Retinal pigment epithelial cell (primary cell): ENCODE measurements around the gene SMG5.

Experiments
- DNase-seq: peaks from one replicate; pipeline ENCODE4 v3.0.0-alpha.2; 2010; ENCODE audit warnings: low read depth
- H3K4me3 ChIP-seq: 2 replicates; pipeline ENCODE4 v1.5.1; 2011; ENCODE audit warnings: mild to moderate bottlenecking, low read length, control low read depth, moderate library complexity
- TF ChIP-seq, protein P1 (sequence below): conservative IDR thresholded peaks from 2 replicates; pipeline ENCODE4 v1.5.1; 2011; ENCODE audit warnings: low read depth, low read length, control low read depth, inconsistent platforms

The SMG5 gene

DNA sequence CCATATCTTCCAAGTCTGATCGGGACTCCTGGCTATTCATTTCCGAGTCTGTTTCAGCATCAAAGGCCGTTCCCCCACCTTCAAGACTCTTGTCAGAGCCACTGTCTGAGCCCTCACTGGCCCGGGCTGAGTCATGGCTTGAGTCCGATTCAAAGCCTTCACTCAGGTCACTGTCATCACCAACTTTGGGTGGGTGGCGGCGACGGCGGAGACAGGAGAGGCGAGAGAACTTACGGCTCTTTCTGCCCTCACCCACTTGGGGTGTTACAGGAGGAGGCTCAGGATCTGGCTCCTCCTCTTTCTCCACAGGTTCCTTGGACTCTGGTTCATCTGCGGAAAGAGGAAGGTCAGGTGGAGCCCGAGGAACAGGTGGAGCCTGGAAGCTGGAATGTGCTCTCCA, 16.6 kb downstream of the SMG5 start:
- H3K4me3 ChIP-seq, result no peak overlapping the region
- TF ChIP-seq, protein P1, sequence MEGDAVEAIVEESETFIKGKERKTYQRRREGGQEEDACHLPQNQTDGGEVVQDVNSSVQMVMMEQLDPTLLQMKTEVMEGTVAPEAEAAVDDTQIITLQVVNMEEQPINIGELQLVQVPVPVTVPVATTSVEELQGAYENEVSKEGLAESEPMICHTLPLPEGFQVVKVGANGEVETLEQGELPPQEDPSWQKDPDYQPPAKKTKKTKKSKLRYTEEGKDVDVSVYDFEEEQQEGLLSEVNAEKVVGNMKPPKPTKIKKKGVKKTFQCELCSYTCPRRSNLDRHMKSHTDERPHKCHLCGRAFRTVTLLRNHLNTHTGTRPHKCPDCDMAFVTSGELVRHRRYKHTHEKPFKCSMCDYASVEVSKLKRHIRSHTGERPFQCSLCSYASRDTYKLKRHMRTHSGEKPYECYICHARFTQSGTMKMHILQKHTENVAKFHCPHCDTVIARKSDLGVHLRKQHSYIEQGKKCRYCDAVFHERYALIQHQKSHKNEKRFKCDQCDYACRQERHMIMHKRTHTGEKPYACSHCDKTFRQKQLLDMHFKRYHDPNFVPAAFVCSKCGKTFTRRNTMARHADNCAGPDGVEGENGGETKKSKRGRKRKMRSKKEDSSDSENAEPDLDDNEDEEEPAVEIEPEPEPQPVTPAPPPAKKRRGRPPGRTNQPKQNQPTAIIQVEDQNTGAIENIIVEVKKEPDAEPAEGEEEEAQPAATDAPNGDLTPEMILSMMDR, result no peak
- DNase-seq, result no peak

GRCh38 chr1:156263288-156263655, 19.4 kb downstream of the SMG5 start:
- H3K4me3 ChIP-seq, result no peak overlapping the region
- no peak for DNase-seq
- TF ChIP-seq, protein P1, result no peak

DNA sequence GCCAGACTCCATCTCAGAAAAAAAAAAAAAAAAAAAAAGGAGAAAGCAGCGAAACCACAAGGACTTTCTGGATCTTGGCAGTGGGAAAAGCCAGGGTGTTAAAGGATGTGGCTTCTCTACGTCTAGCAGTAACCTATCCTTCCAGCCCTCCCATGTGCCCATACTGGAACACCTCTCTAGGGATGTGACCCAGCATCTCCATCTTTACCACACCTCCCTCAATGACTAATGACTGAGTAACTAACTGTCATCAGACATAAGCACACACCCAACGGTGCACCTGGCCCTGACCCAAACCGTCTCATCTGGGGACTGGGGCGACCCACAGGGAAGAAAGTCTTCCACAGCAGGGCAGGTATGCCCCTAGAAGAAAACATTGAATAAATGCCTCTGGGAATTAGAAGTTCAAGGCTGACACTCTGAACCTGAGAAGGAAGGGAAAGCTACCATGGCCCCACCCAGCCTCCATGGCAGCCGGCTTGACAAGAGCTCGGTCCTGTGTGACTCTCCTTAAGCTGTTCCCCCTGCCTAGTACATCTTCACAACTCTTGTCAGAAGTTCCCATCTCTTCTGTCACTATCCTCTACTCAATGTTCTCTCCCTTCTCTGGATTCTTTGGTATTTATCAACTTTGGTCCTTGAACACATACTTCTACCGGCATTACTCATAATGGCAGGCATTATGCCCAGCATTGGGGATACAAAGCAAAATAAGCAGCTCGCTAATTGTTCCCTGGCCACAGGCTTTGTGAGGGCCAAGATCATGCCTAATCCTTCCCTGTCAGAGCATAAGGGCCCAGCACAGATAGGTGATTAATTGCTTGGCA, 20.0 kb downstream of the SMG5 start:
- H3K4me3 ChIP-seq, result no peak overlapping the region
- no peak for DNase-seq
- TF ChIP-seq, protein P1, result no peak

GRCh38 chr1:156260896-156261295, 21.7 kb downstream of the SMG5 start:
- DNase-seq, result no peak
- TF ChIP-seq, protein P1, result no peak
- no peak overlapping the region for H3K4me3 ChIP-seq

- no peak overlapping the region for H3K4me3 ChIP-seq
- TF ChIP-seq, protein P1, result peak; percentile 21
- no peak for DNase-seq
Measured at GRCh38 chr1:156259805-156260204, 22.8 kb downstream of the SMG5 start.

GRCh38 chr1:156258859-156259258, 23.8 kb downstream of the SMG5 start:
- DNase-seq, result no peak
- TF ChIP-seq, protein P1, result no peak
- H3K4me3 ChIP-seq, result no peak overlapping the region

DNA sequence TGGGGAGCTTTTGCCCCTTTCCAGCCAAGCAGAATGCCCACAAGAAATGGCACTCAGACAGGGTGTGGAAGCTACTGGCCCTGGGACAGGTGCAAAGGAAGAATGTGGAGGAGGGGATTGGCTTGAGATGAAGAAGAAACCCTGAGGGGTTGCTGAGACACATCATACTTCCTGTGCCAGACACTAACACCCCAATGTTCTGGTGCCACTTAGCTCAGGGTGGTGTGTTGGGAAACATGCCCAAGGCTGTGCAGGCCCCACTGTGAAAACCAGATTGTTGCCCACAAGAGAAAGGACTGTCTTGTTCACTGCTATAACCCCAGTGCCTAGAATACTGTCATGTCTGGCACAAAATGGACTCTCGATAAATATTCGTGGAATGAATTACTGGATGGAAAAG, 24.9 kb downstream of the SMG5 start:
- no peak overlapping the region for H3K4me3 ChIP-seq
- TF ChIP-seq, protein P1, result no peak
- no peak for DNase-seq
